HL-60 (cell line): ENCODE measurements around the gene INSYN1.

ENCODE experiments used
- DNase-seq, 2 experiments: peaks; one replicate each; pipeline ENCODE4 v3.0.0-alpha.2; 2010 to 2020; ENCODE audit warnings: low read depth in 1 of 2, low spot score in 1 of 2
- H3K27ac ChIP-seq: fragments of 250-450 bp; sonication (Bioruptor Pico); replicated peaks from 2 replicates; pipeline ENCODE4 v1.5.1; 2020; ENCODE audit warnings: mild to moderate bottlenecking, moderate library complexity
- H3K27me3 ChIP-seq: fragments of 250-450 bp; sonication (Bioruptor Pico); 2 replicates; pipeline ENCODE4 v1.5.1; 2021; ENCODE audit warnings: mild to moderate bottlenecking, moderate library complexity; ENCODE audit not compliant: insufficient read depth, poor library complexity, severe bottlenecking
- H3K4me3 ChIP-seq: replicated peaks from 2 replicates; pipeline ENCODE4 v1.5.1; 2011; ENCODE audit warnings: mild to moderate bottlenecking, control low read depth, low read length; ENCODE audit not compliant: insufficient read depth
- GABPA ChIP-seq: IDR thresholded peaks from 2 replicates; pipeline ENCODE4 v1.6.1; 2012; ENCODE audit warnings: low read depth
- POLR2AphosphoS5 ChIP-seq: IDR thresholded peaks from 2 replicates; pipeline ENCODE4 v1.6.1; 2012; ENCODE audit warnings: low read depth
- SPI1 ChIP-seq: IDR thresholded peaks from 2 replicates; pipeline ENCODE4 v1.6.1; 2012; ENCODE audit warnings: low read depth, mild to moderate bottlenecking, borderline replicate concordance
- TF ChIP-seq, protein P1 (sequence below): IDR thresholded peaks from one replicate; pipeline ENCODE4 v1.5.1; 2011; ENCODE audit warnings: low read length, control low read depth, inconsistent platforms; ENCODE audit not compliant: insufficient read depth
- TF ChIP-seq, protein P2 (sequence below): IDR thresholded peaks from 2 replicates; pipeline ENCODE4 v1.6.1; 2012; ENCODE audit warnings: low read depth; ENCODE audit not compliant: insufficient replicate concordance

The INSYN1 gene

DNA sequence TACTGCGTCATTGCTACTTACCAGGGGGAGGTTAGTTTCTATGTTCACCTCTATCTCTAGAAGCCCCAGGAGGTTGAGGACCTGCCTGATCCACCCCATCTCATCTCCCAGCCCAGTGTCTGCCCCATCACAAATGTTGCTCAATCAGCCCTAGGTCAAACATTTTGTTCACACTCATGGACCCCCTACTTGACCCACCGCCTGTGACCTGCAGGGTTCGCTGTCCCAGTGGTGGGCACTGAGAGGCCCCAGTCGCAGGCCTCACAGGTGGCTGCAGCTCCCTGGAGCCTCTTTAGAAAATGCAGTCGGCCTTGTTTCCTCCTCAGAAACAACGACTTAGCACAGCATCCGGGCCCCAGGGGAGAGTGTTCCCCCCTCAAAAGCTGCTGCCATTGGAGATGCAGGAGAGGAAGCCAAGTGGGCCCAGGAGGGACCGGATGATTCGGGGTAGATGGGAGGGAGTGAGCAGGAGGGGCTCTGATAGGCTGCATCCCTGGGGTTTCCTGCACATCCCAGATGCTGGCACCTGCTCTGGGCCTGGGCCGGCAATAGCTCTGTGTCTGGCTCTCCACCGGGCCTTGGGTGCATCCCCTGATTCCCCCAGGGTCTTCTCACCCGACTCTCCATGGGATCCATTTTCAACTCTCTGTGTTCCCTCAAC, 18.4 kb upstream of the INSYN1 start:
- no peak overlapping the region for H3K27ac ChIP-seq
- TF ChIP-seq SPI1 (no peak), POLR2AphosphoS5 (no peak), GABPA (no peak)
- TF ChIP-seq, protein P1, sequence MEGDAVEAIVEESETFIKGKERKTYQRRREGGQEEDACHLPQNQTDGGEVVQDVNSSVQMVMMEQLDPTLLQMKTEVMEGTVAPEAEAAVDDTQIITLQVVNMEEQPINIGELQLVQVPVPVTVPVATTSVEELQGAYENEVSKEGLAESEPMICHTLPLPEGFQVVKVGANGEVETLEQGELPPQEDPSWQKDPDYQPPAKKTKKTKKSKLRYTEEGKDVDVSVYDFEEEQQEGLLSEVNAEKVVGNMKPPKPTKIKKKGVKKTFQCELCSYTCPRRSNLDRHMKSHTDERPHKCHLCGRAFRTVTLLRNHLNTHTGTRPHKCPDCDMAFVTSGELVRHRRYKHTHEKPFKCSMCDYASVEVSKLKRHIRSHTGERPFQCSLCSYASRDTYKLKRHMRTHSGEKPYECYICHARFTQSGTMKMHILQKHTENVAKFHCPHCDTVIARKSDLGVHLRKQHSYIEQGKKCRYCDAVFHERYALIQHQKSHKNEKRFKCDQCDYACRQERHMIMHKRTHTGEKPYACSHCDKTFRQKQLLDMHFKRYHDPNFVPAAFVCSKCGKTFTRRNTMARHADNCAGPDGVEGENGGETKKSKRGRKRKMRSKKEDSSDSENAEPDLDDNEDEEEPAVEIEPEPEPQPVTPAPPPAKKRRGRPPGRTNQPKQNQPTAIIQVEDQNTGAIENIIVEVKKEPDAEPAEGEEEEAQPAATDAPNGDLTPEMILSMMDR, result no peak
- TF ChIP-seq, protein P2, sequence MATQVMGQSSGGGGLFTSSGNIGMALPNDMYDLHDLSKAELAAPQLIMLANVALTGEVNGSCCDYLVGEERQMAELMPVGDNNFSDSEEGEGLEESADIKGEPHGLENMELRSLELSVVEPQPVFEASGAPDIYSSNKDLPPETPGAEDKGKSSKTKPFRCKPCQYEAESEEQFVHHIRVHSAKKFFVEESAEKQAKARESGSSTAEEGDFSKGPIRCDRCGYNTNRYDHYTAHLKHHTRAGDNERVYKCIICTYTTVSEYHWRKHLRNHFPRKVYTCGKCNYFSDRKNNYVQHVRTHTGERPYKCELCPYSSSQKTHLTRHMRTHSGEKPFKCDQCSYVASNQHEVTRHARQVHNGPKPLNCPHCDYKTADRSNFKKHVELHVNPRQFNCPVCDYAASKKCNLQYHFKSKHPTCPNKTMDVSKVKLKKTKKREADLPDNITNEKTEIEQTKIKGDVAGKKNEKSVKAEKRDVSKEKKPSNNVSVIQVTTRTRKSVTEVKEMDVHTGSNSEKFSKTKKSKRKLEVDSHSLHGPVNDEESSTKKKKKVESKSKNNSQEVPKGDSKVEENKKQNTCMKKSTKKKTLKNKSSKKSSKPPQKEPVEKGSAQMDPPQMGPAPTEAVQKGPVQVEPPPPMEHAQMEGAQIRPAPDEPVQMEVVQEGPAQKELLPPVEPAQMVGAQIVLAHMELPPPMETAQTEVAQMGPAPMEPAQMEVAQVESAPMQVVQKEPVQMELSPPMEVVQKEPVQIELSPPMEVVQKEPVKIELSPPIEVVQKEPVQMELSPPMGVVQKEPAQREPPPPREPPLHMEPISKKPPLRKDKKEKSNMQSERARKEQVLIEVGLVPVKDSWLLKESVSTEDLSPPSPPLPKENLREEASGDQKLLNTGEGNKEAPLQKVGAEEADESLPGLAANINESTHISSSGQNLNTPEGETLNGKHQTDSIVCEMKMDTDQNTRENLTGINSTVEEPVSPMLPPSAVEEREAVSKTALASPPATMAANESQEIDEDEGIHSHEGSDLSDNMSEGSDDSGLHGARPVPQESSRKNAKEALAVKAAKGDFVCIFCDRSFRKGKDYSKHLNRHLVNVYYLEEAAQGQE, result no peak
- H3K27me3 ChIP-seq, result peaks cover 2% of the 10 kb centered on the region

DNA sequence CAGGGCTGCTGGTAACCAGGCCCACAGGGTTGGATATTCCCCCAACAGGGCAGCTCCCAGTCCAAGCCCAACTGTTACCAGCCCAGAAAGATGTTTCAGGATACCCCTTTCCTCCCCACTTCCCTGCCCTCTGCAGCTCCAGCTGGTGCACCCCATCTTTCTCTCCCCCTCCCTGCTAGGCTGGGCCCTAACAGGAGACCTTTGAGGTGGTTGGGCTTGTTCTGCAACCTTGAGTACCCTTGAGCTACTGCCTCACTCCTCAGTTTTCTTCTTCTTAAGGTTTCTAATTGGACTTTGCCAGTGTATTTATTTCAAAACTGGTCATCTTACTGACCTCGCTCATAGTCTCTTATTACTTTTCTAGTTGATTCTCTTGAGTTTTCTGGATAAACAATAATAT, 16.9 kb upstream of the INSYN1 start:
- no peak for DNase-seq
- peaks cover 7% of the 10 kb centered on the region for H3K27me3 ChIP-seq
- H3K4me3 ChIP-seq, result no peak overlapping the region
- TF ChIP-seq SPI1 (no peak), GABPA (no peak), POLR2AphosphoS5 (no peak)
- TF ChIP-seq, protein P1, result no peak
- no peak overlapping the region for H3K27ac ChIP-seq

More for the DNA sequence above, 18.4 kb upstream of the INSYN1 start:
- no peak overlapping the region for H3K4me3 ChIP-seq
- no peak for DNase-seq

DNA sequence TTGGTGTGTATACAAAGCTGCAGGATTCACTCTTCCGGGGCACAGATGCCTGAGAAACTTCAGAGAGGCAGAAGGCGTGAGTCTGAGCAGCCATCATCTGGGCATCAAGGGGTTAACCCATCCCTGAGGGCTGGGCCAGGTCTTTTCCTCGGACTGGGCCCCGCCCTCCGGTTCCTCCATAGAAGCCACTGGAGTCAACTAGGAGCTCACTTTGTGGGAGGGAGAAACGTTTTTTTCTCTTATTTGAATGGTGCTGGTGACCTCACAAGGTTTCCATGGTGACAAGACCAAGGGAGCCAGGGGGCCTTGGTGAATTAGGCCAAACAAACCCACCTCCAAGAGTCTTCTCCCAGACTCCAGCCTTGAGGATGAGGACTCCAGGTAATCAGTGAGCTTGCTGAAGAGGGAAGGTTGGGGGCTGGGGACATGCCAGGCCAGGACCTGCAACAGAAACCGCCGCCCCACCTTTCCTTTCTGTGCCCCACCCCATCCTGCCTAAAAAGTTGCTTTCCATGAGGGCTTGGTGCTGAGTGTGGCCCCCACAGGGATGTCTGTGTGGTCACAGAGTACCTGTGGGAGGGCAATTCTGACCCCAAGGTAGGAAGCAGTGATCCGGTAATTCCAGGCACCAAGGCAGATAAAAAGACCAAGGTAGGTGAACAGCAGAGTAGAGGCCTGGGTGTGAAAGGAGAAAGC, 14.8 kb upstream of the INSYN1 start:
- no peak for DNase-seq
- TF ChIP-seq, protein P1, result no peak
- TF ChIP-seq, protein P2, result no peak
- TF ChIP-seq SPI1, result no peak
- TF ChIP-seq POLR2AphosphoS5, result no peak
- TF ChIP-seq GABPA, result no peak
- H3K27ac ChIP-seq, result no peak overlapping the region
- H3K4me3 ChIP-seq, result no peak overlapping the region
- H3K27me3 ChIP-seq, result peaks cover 10% of the 10 kb centered on the region
